SHP77 treated with DMSO at 0.1 percent for 48 hours (cell line): ENCODE data around the gene CLEC2D.
"Not testable (repeated sequence)": the region's sequence is repeated elsewhere in the genome, so short reads cannot be mapped to it uniquely, and the experiment has no call there.

Experiments
- DNase-seq: peaks from one replicate; lab custom pipeline; 2025; lab: John Stamatoyannopoulos, UW

The CLEC2D gene

GRCh38 chr12:9669534-9669933 lies at the start of gene CLEC2D:
CLEC2D (plus strand) TSS chr12:9669713; CDS start chr12:9669735, 22 bp downstream.
- DNase-seq: no peak

GRCh38 chr12:9625019-9625418 lies 44.5 kb upstream of the CLEC2D start:
- DNase-seq: no peak

GRCh38 chr12:9626291-9626690 lies 43.2 kb upstream of the CLEC2D start:
- no peak for DNase-seq

GRCh38 chr12:9626821-9627220 lies 42.7 kb upstream of the CLEC2D start:
- no peak for DNase-seq

GRCh38 chr12:9632766-9633165 lies 36.7 kb upstream of the CLEC2D start:
- DNase-seq: no peak

GRCh38 chr12:9634177-9634803 lies 35.2 kb upstream of the CLEC2D start:
- no peak for DNase-seq

- no peak for DNase-seq
These were observed 34.4 kb upstream of the CLEC2D start for GRCh38 chr12:9634969-9635754.

- no peak for DNase-seq
These were observed 33.2 kb upstream of the CLEC2D start for GRCh38 chr12:9636150-9636850.

GRCh38 chr12:9636851-9637206 lies 32.7 kb upstream of the CLEC2D start:
- no peak for DNase-seq

- no peak for DNase-seq
These were observed 29.5 kb upstream of the CLEC2D start for GRCh38 chr12:9640024-9640423.

- no peak for DNase-seq
These were observed 26.8 kb upstream of the CLEC2D start for GRCh38 chr12:9642606-9643265.

GRCh38 chr12:9643266-9643660 lies 26.2 kb upstream of the CLEC2D start:
- DNase-seq: no peak

- not testable (repeated sequence) for DNase-seq
These were observed 24.4 kb upstream of the CLEC2D start for GRCh38 chr12:9644985-9645551.

GRCh38 chr12:9646794-9647781 lies 22.4 kb upstream of the CLEC2D start:
- no peak for DNase-seq

- peak; percentile 22 for DNase-seq
These were observed 21.4 kb upstream of the CLEC2D start for GRCh38 chr12:9647825-9648700.

GRCh38 chr12:9648701-9649531 lies 20.6 kb upstream of the CLEC2D start:
- DNase-seq: no peak

- no peak for DNase-seq
These were observed 20.0 kb upstream of the CLEC2D start for GRCh38 chr12:9649532-9649940.

- DNase-seq: no peak
These were observed 19.3 kb upstream of the CLEC2D start for GRCh38 chr12:9650151-9650576.

- DNase-seq: no peak
These were observed 18.2 kb upstream of the CLEC2D start for GRCh38 chr12:9651265-9651729.
